Stimulated activated CD4-positive, alpha-beta T cell treated with anti-CD3 and anti-CD28 coated beads, TNF-alpha, amount 100 ng/mL, for 1 hour (primary cell): ENCODE results near the gene IDH3G.
"Not testable (repeated sequence)": the region's sequence is repeated elsewhere in the genome, so short reads cannot be mapped to it uniquely, and the experiment has no call there.

Experiments used
- DNase-seq, 3 donors: peaks; one replicate each; pipeline ENCODE4 v3.0.0-alpha.2; 2020; ENCODE audit warnings: low read depth in 3 of 3, low spot score in 1 of 3

IDH3G gene

GRCh38 chrX:153794018-153794896 lies at the start of gene IDH3G, which contains the start of gene SSR4:
TSS of gene IDH3G (minus strand) at chrX:153794375. CDS start at chrX:153794326, 49 bp downstream.
TSS of gene SSR4 (plus strand) at chrX:153794668. CDS start at chrX:153794688, 20 bp downstream.
- peak; percentile 81 to 90 (median 81) for DNase-seq

- DNase-seq: no peak
These were observed 42.7 kb upstream of the IDH3G start for GRCh38 chrX:153836921-153837320.

- DNase-seq: no peak
These were observed 38.6 kb upstream of the IDH3G start for GRCh38 chrX:153832728-153833127.

GRCh38 chrX:153831429-153832150 lies 37.4 kb upstream of the IDH3G start:
- no peak for DNase-seq

GRCh38 chrX:153830640-153831428 lies 36.7 kb upstream of the IDH3G start:
- DNase-seq: no peak

- DNase-seq: no peak
These were observed 35.8 kb upstream of the IDH3G start, which contains the start of gene PDZD4 for GRCh38 chrX:153829799-153830639. TSS of gene PDZD4 (minus strand) at chrX:153830544. CDS start at chrX:153830298, 246 bp downstream.

GRCh38 chrX:153829549-153829798 lies 35.3 kb upstream of the IDH3G start:
- DNase-seq: no peak

GRCh38 chrX:153828723-153829548 lies 34.8 kb upstream of the IDH3G start:
- no peak for DNase-seq

GRCh38 chrX:153828308-153828707 lies 34.1 kb upstream of the IDH3G start:
- no peak for DNase-seq

GRCh38 chrX:153827903-153828302 lies 33.7 kb upstream of the IDH3G start:
- DNase-seq: no peak

GRCh38 chrX:153827016-153827415 lies 32.8 kb upstream of the IDH3G start:
- DNase-seq: no peak

GRCh38 chrX:153825042-153825441 lies 30.9 kb upstream of the IDH3G start:
- no peak for DNase-seq

- no peak for DNase-seq
These were observed 30.2 kb upstream of the IDH3G start for GRCh38 chrX:153824348-153824747.

- no peak for DNase-seq
These were observed 26.9 kb upstream of the IDH3G start for GRCh38 chrX:153821066-153821465.

GRCh38 chrX:153820601-153821000 lies 26.4 kb upstream of the IDH3G start:
- DNase-seq: no peak

GRCh38 chrX:153819384-153820040 lies 25.3 kb upstream of the IDH3G start:
- DNase-seq: no peak

- DNase-seq: peak in 2 of 3 donors; percentile 18 to 43
These were observed 24.6 kb upstream of the IDH3G start for GRCh38 chrX:153818571-153819383.

GRCh38 chrX:153818064-153818463 lies 23.9 kb upstream of the IDH3G start:
- DNase-seq: not testable (repeated sequence)
